Stimulated activated CD4-positive, alpha-beta T cell treated with anti-CD3 and anti-CD28 coated beads, Interleukin-15, amount 100 ng/mL, for 1 hour (primary cell): ENCODE measurements around the gene CNTROB.

ENCODE experiments used
- DNase-seq, 2 donors: peaks; one replicate each; pipeline ENCODE4 v3.0.0-alpha.2; 2020; ENCODE audit warnings: low read depth in 1 of 2, low spot score in 1 of 2

CNTROB gene

DNA sequence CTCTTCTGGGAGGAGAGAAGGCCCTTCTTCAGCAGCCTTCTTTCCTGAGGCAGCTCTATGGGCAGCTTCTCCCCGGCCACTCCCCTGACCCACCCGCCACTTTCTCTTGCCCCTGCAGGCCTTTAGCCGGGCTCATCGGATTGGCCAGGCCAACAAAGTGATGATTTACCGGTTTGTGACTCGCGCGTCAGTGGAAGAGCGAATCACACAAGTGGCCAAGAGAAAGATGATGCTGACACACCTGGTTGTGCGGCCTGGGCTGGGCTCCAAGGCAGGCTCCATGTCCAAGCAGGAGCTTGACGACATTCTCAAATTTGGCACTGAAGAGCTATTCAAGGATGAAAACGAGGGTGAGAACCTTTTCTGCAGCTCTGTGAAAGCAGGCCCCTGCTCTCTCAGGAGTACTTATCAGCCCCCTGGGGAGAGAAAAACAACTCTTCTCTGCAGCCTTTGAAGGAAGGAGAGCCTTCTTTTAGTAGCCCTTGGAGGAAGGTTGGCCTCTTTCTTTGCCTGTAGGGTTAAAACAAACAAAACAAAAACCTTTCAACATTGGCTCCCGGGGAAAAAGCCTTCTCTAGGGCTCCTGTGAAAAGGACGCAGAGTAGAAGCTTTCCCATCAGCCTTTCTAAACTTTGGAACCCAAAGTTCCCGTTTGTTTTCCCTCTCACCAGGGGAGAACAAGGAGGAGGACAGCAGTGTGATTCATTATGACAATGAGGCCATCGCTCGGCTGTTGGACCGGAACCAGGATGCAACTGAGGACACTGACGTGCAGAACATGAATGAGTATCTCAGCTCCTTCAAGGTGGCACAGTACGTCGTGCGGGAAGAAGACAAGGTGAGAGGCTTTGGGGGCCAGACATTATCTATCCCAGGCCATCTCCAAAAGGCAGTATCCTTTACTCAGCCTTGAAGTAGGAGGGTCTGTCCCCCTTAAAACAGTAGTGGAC, 28.6 kb upstream of the CNTROB start:
- DNase-seq = no peak

DNA sequence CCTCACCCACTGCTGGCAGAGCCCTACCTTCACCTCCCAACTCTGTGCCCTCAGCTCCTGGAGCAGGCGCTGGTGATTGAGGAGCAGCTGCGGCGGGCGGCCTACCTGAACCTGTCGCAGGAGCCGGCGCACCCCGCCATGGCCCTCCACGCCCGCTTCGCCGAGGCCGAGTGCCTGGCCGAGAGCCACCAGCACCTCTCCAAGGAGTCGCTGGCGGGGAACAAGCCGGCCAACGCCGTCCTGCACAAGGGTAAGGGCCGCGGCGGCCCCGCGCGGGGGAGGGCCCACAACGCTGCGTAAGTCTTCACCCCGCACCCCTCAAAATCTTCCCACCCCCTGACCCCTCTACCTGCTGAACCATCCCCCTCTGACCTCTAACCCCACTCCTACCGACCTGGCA, 22.9 kb upstream of the CNTROB start:
- DNase-seq = no peak

DNA sequence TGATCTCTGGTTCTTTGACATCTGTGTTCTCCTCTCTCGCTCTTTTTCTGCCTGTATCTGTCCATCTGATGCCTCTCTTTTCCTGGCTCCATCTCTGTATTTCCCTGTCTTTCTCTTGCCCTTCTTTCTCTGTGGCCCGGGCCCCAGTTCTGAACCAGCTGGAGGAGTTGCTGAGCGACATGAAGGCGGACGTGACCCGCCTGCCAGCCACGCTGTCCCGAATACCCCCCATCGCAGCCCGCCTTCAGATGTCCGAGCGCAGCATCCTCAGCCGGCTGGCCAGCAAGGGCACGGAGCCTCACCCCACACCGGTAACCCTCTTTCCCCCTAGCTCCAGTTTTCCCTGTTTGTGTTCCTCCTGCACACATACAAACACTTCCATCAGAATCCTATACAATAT, 21.7 kb upstream of the CNTROB start:
- DNase-seq = no peak

DNA sequence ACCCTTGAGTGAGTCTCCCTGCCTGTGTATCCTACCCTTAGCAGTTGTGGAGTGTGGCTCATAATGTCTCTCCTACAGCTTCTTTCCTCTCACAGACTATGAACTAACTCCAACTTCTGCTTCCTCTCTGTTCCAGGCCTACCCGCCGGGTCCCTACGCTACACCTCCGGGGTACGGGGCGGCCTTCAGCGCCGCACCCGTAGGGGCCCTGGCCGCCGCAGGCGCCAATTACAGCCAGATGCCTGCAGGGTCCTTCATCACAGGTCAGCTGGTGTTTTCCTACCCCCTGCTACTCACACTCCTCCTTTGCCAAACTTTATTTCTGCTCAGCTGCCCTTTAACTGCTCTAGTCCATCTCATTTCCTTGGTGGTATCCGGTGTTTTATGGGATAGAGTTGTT, 21.3 kb upstream of the CNTROB start:
- DNase-seq = no peak

DNA sequence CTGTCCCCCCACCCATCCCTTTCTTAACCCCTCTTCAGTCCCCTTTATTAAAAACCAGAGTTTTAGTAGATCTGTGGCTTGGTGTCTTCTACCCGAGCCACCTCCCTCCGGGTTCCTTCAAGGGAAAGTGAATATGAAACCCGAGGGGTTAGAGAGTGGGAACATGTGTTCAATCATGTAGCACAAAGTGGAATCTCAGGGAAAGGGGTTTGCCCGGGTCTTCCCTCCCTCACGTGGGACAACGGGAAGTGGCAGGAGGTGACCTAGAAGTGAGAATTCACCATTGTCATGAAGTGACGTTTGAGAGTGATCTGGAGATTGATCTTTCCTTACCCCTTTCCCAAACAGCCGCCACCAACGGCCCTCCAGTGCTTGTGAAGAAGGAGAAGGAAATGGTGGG, 20.9 kb upstream of the CNTROB start:
- DNase-seq = no peak

DNA sequence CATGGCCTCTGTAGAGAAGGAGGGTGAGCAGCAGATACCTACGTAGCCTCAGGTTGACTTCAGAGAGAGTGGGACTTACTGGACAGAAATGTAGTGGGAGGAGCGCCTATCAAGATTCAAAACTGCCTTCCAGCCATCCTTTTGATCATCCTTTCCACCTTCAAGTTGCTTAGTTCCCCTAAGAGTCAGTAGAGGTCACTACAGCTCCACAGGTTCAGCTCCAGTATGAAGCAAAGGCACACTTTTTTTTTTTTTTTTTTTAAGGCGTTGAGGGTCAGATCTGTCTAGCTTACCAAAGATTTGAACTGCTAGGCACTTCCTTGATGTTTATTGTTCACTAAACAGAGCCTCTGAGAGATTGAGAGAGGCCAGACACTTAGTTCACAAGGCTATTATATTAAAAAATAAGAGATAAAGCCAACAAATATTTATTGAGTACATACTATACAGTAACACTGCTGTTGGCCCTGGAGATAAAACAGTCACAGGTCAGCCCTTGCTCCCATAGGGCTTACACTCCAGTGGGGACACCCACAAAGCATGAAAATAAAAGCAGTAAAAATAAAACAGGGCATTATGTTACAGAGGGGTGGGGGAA, 19.0 kb upstream of the CNTROB start:
- no peak for DNase-seq

DNA sequence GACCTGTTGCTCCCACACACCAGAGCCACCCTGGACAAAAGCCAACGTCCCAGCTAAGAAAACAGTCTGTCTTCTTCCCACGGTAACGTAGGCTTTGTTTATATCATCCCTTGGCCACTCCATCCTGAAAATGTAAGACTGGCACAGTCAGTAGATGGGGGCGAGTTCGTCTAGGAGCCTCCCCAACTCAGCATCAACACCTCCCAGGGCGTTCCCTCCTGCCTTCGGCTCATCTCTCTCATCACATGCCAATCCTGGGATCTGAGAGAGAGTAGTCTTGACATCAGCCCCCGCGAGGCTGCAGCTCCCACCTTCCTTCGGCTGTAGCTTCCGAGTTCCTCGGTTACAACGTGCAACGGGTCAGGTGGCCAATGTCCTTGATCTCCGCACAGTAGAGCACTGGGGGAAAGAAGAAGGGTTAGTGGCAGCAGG, 16.8 kb upstream of the CNTROB start:
- DNase-seq = no peak

DNA sequence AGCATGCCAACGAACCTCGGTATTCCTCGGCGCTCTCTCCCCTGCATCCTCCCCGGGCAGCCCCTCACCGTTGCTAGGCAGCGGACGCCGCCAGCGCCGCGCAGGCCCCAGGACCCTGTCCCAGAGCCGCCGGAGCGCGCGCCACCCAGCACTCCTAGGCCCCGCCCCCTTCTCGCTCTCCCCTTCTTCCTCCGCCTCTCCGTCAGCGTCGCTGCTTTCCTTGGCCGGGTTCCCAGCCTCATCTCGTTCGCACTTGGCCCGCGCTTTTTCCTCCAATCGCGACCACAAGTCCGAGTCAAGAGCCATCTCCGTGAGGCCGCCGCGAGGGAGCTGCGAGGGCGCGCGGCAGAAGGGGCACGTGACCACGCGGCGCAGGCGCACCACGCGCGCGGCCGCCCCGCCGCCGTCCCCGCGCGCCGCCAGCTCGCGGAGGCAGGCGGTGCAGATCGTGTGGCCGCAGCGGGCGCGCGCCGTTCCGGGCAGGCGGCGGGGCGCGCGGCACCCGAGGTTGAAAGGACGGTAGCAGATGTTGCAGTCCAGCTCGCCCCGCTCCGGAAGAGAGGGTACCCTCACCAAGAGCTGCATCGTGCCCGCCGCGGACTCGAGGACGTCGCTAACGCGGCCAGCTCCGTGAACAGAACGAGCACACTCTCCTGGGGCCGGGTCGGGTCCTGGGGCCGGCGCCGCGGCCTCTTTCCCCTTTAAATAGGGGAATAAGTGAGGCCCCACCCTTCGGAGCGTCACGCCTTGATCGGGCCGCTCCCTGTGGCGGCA, 16.2 kb upstream of the CNTROB start, which contains the start of gene RNF227:
RNF227 (minus strand) TSS at position 679 of the 774 bp plus-strand sequence; CDS start at position 585, 94 bp downstream.
- DNase-seq = peak; percentile 64 to 71

DNA sequence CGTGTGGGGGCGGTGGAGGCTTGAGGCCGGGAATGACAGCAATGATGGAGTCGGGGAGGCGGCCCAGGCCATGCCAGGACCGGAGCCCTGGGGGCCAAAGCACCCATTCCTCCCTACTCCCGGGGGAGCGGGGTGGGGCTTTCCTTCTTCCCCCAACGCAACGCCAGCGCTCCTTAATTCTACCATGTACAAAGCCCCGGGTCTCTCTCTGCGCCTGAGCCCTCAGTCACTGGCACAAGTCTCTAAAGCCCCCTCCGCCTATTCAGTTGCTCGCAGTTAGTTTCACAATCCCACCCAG, 15.7 kb upstream of the CNTROB start:
- DNase-seq = no peak

DNA sequence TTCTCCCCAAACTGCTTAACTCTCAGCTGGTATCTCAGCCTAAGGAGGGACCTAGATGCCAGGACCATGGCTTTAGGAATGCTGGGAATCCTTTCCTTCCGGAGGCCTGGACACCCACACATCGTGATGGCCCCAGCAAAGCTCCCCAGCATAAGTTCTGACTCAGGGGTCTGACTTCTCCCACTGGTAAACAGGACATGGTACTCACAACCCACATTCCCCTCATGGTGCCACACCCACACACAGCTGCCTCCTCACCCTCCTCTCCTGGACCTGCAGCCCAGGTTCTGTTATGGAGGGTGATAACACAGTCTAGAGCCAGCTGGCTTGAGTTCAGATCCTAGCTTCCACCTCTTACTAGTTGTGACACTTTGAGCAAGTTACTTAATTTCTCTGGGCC, 15.2 kb upstream of the CNTROB start:
- no peak for DNase-seq

DNA sequence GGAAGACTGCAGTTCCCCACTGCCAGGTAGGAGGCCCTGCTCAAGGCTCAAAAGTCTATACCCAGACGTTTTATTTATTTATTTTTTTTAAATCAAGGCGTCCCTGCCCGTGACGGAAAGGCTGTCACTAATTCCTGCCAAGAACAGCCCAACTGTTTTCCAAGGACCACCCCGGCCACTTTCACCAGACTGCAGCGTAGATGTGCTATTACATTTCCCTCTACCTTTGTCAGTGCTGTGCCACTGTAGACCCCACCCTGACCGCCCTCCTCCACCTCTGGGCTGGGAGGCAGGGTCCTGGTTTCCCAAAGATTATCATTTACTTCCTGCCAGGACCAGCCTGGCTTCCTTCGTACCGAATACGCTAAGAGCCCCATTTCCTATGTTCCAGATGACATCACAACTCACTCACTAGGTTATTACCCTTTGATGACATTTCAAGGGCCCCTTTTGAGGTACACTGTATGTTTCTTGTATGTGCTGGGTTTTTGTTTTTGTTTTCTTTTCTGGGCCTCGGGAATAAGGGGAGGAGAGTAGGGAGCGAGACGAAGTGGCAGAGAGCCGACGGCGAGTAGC, 9.6 kb upstream of the CNTROB start:
- no peak for DNase-seq

DNA sequence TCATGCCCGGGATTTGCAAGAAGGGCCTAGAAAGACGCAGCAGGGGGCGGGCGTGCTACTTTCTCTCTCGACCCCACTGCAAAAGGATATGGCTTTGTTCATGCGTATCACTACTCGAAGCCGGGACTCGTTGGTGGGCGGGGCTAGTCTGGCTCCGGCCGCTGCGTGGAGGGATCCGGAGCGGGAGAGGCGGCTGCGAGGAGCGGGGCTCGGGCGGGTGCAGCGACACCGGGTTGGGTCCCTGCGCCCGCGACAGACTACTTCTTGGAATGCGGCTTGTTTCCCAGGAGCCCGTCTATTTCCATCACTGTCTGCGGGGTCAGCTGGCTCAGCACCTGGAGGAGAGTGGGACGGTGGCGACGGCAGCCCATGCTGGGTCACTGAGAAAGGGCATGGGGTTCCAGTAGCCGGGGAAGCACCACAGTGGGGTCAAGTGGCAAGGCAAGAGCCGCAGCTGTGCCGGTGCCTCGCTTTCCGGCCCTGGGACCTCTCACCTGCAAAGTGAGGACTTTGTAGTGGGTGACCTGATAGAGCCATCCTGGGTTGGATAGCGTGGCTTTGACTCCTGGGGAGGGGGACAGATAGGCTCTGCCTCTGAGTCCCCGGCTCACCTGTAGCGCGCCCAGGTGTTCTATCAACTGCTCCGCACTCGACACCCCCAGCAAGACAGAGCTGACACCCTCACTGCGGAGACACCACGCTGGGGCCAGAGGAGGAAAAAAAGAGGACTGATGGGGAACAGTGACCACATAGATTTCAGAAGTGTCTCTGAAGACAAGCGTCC, 9.0 kb upstream of the CNTROB start:
- DNase-seq = peak; percentile 69 to 75

DNA sequence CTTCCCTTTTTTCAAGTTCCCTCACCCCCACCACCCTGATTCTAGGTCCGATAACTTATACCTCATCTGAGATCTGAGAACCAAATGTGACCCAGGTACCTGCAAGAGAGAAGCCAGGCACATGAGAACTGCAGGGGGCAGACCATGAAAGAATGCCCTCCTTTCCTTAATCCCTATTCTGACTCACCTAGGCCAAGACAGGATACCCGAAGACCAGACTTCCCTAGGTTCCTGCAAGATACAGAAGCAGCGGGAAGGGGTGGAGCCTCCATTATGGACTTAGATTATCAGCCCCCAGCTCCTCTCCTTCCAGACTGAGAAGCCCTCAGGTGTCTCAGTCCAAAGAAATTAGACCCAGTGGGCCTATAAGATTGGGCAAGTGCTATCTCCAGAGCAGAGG, 4.4 kb upstream of the CNTROB start:
- DNase-seq = no peak

DNA sequence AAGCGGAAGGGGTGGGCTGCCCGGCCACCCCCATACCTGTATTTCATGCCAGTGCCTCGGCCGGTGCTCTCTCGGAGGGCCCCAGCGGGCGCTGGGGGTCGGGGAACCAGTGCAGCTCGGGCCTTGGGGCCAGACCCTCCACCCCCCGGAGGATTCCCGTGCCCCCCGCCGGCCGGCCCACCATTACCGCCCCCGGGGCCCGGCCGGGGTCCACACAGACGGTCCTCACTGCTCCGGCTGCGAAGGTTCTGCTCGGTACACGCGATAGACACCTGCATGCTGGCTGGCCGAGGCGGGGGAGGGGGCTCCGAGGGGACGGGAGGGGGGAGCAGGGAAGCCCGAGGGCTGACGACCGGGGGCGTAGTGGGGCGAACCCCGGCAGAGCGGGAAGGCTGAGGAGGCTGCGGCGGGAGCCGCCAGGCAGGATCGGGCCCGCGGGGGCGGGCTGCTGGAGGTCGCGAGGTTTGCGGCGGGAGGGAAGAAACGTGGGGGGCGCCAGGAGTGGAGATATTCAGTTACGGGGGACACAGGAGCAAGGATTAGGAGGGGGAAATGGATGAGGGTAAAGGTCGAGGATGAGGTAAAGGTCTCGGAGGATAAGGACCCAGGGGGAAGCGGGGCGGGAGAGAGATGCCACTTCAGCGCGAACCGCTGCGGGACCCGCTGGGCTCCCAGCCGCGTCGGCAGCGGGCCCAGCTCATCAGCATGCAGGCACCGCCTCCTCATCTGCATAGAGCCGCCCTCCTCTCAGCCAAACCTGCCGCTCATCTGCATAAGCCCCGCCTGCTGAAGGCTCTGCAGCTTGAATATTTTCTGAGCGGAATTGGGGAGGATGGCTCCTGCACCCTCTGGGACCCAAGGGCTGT, 2.6 kb upstream of the CNTROB start, which contains the start of gene KCNAB3:
KCNAB3 (minus strand) TSS at position 699 of the 866 bp plus-strand sequence; CDS start at position 278, 421 bp downstream.
- no peak for DNase-seq

DNA sequence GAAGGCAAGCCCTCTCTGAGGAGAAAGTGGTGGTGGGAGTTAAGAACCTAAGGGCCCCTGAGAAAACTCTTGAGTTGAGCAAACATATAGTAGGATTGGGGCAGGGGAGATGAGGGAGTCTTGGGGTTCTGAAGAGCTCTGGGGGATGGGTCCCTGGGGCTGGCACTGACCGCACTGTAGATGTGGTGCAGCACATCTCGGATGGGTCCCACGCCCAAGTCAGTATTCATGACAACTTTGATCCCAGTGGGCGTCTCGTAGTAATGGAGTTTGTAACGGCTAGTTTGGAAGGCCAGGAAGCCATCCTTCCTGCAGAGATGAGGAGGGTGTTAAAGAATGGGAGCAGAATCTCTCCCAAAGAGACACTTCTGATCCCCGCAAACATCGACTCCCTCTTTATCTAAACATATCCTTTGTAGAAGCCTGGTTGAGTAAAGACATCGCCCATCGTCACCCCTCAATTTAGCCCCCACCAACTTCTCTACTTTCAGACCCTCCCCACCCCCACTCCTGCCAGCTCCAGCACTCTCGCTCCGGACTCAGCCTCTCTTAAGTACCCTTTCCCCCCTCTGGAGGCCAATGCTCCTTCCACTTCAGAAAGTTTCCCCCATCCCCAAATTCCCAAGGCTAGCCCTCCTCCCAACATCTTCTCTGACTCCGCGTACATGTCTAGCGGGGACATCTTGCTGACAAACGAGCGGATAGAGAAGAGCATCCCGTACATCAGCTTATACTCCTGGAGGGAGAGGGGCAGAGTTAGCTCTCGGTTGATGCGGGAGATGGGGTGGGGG, 970 bp upstream of the CNTROB start:
- DNase-seq = no peak

DNA sequence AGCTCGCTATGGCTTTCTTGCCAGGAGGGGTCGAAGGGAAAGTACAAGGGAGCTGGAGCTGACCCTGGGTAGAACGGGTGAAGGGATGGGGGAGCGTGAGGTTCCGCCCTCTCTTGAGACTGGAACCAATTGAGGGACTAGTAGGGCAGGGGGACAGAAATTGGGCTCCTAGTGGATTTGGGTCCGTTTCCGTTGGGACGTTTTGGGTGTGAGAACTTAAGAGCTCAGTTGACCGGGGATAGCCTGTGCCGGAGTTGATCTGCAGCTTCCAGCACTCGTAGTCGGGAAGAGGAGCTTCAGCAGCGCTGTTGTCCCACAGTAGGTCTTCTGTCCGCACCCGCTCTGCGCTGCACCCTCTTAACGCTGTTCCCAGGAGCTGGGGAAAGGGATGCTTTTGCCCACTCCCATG, 481 bp downstream of the CNTROB start:
- no peak for DNase-seq

DNA sequence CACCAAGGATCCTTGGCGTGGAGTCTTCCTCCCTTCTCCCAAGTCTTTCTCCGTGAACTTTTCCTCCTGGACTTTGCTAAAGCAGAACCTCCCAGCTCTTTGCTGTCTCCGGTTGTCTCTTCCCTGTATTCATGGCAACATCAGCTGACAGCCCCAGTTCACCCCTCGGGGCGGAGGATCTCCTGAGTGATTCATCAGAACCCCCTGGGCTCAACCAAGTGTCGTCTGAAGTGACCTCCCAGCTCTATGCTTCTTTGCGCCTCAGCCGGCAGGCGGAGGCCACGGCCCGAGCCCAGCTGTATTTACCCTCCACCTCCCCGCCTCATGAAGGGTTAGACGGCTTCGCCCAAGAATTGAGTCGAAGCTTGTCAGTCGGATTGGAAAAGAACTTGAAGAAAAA, 943 bp downstream of the CNTROB start:
- DNase-seq = no peak

DNA sequence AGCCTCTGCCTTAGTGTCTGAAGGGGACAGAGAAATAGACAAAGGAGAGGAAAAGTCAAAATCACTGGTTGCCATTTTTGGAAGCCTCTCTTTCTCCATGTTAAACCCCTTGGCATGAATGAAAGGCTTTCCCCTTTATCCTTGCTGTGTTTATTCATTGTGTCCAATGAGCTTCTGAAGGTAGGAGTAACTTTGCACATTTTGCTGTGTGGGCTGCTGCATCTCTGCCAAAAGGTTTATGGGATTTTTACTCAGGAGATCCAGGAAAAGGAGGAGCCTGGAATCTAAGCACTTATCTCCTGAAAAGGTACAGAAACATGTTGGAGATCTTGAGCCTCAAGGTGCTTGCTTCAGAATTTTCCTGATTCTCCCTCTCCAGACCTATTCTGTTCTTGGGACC, 3.9 kb downstream of the CNTROB start:
- no peak for DNase-seq

DNA sequence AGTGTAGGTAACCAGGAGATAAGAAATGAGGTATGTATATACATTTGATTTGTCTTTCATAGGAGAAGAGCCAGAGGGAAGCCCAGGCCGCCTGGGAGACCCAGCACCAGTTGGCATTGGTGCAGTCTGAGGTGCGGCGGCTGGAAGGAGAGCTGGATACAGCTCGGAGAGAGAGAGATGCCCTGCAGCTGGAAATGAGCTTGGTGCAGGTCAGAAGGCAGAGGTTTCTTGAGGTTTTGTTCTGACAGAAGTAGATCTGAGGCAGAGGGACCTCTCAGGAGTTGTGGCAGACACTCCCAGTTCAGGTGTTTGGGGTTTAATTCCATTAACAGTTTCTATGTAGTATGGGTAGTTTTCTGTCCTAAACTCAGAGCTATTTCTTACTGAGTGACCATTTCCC, 8.0 kb downstream of the CNTROB start:
- no peak for DNase-seq
